Neural cell (in vitro differentiated cells): ENCODE measurements around the gene SMPD3. TPM values are rescaled to one million over a fixed set of nuclear protein-coding genes. Genes with fewer than 3 reads are reported as not detected.

ENCODE experiments used
- H2AFZ ChIP-seq: fragments of 200-600, 300-800 bp; sonication (generic), shearing (Covaris generic); 2 replicates; pipeline ENCODE4 v1.6.0; 2014; ENCODE audit warnings: low read depth, mild to moderate bottlenecking, antibody characterized with exemption, low read length, moderate library complexity
- H3F3A ChIP-seq: fragments of 200-600 bp; shearing (Covaris generic); 2 replicates; pipeline ENCODE4 v1.6.1; 2016; ENCODE audit warnings: mild to moderate bottlenecking, moderate library complexity, mixed read lengths, antibody characterized with exemption, low read length; ENCODE audit not compliant: insufficient read depth, poor library complexity, severe bottlenecking
- H3K27ac ChIP-seq: fragments of 200-600, 300-800 bp; sonication (generic), shearing (Covaris generic); 2 replicates; pipeline ENCODE4 v1.5.1; 2014; ENCODE audit warnings: mild to moderate bottlenecking, low read length, moderate library complexity
- H3K27me3 ChIP-seq: fragments of 300-800, 200-600 bp; sonication (generic), shearing (Covaris generic); 2 replicates; pipeline ENCODE4 v1.6.0; 2014; ENCODE audit warnings: mild to moderate bottlenecking, low read depth, low read length, moderate library complexity; ENCODE audit not compliant: insufficient read depth
- H3K36me3 ChIP-seq: fragments of 300-800, 200-600 bp; sonication (generic), shearing (Covaris generic); 2 replicates; pipeline ENCODE4 v1.5.1; 2014; ENCODE audit warnings: mild to moderate bottlenecking, antibody characterized with exemption, low read length, moderate library complexity; ENCODE audit not compliant: insufficient read depth
- H3K4me2 ChIP-seq: fragments of 300-800, 200-600 bp; sonication (generic), shearing (Covaris generic); 2 replicates; pipeline ENCODE4 v1.6.0; 2014; ENCODE audit warnings: mild to moderate bottlenecking, low read length
- H3K4me3 ChIP-seq: fragments of 300-800, 200-600 bp; sonication (generic), shearing (Covaris generic); 2 replicates; pipeline ENCODE4 v1.5.1; 2014; ENCODE audit warnings: mild to moderate bottlenecking, low read length, moderate library complexity
- H3K79me2 ChIP-seq: fragments of 200-600 bp; shearing (Covaris generic); replicated peaks from 2 replicates; pipeline ENCODE4 v1.6.0; 2014; ENCODE audit warnings: mild to moderate bottlenecking, low read length, moderate library complexity; ENCODE audit not compliant: insufficient read depth
- H3K9ac ChIP-seq: fragments of 300-800, 200-600 bp; sonication (generic), shearing (Covaris generic); 2 replicates; pipeline ENCODE4 v1.6.1; 2016; ENCODE audit warnings: mild to moderate bottlenecking, low read length, mixed read lengths
- H3K9me2 ChIP-seq: fragments of 200-600 bp; shearing (Covaris generic); 2 replicates; pipeline ENCODE4 v1.6.1; 2016; ENCODE audit warnings: mild to moderate bottlenecking, low read length, mixed read lengths; ENCODE audit not compliant: insufficient read depth
- H3K9me3 ChIP-seq: fragments of 200-600, 300-800 bp; sonication (generic), shearing (Covaris generic); 2 replicates; pipeline ENCODE4 v1.6.1; 2016; ENCODE audit warnings: mild to moderate bottlenecking, mixed run types, low read length, moderate library complexity, mixed read lengths
- H4K20me1 ChIP-seq: fragments of 200-600 bp; shearing (Covaris generic); 2 replicates; pipeline ENCODE4 v1.6.1; 2016; ENCODE audit warnings: mild to moderate bottlenecking, mixed run types; ENCODE audit not compliant: insufficient read depth
- EP300 ChIP-seq: fragments of 450-650 bp; conservative IDR thresholded peaks from 2 replicates; pipeline ENCODE4 v1.6.1; 2014; ENCODE audit warnings: antibody characterized with exemption, mild to moderate bottlenecking, moderate library complexity; ENCODE audit not compliant: poor library complexity, severe bottlenecking
- EZH2 ChIP-seq: fragments of 200-600, 300-800 bp; shearing (Covaris generic), sonication (generic); IDR thresholded peaks from 2 replicates; pipeline ENCODE4 v1.6.1; 2014; ENCODE audit warnings: antibody characterized with exemption, low read length, borderline replicate concordance, mild to moderate bottlenecking; ENCODE audit not compliant: insufficient read depth, poor library complexity, severe bottlenecking
- MXI1 ChIP-seq: fragments of 450-650 bp; conservative IDR thresholded peaks from 2 replicates; pipeline ENCODE4 v1.6.1; 2014; ENCODE audit warnings: antibody characterized with exemption, mild to moderate bottlenecking; ENCODE audit not compliant: poor library complexity, severe bottlenecking
- POLR2AphosphoS5 ChIP-seq: IDR thresholded peaks from 2 replicates; pipeline ENCODE4 v1.6.1; 2012
- RAD21 ChIP-seq: fragments of 450-650 bp; conservative IDR thresholded peaks from 2 replicates; pipeline ENCODE4 v1.6.1; 2014; ENCODE audit warnings: antibody characterized with exemption, mild to moderate bottlenecking, moderate library complexity
- SMC3 ChIP-seq: fragments of 450-650 bp; conservative IDR thresholded peaks from 2 replicates; pipeline ENCODE4 v1.6.1; 2014; ENCODE audit warnings: antibody characterized with exemption, mild to moderate bottlenecking, moderate library complexity; ENCODE audit not compliant: poor library complexity
- TAF1 ChIP-seq: IDR thresholded peaks from 2 replicates; pipeline ENCODE4 v1.6.1; 2012; ENCODE audit warnings: low read depth
- polyA plus RNA-seq: library from polyadenylated mRNA; depleted of rRNA; stranded (reverse); fragments of >200 nt; gene quantifications from 2 replicates; pipeline ENCODE4 v1.2.3, GENCODE V29; 2014
- TF ChIP-seq, protein P1 (sequence below): IDR thresholded peaks from 2 replicates; pipeline ENCODE4 v1.6.1; 2012; ENCODE audit warnings: borderline replicate concordance
- TF ChIP-seq, protein P2 (sequence below): fragments of 450-650 bp; IDR thresholded peaks from 2 replicates; pipeline ENCODE4 v1.5.1; 2014; ENCODE audit warnings: antibody characterized with exemption, mild to moderate bottlenecking, moderate library complexity; ENCODE audit not compliant: poor library complexity, severe bottlenecking

The SMPD3 gene
- polyA plus RNA-seq, 1 donor from 2014 or later = 42.7 TPM

DNA sequence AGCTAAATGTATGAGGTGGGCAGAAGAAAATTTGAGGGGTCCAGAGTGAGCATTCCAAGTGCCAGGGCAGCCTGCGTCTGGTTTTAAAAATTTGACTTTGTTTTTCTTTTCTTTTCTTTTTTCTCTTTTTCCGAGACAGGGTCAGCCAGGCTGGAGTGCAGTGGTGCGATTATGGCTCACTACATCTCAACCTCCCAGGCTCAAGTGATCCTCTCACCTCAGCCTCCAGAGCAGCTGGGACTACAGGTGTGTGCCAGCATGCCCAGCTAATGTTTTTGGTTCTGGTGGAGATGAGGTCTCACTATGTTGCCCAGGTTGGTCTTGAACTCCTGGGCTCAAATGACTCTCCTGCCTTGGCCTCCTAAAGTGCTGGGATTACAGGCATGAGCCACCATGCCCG lies 15.6 kb downstream of the SMPD3 start:
- Histone ChIP-seq H4K20me1 (peaks cover 5% of the 10 kb centered on the region), H3K9me2 (no peaks in the 10 kb centered on the region), H3K9ac (no peak overlapping the region), H3K9me3 (no peaks in the 10 kb centered on the region), H3K4me2 (no peak overlapping the region), H3K27me3 (no peaks in the 10 kb centered on the region), H3K27ac (no peak overlapping the region), H3F3A (no peaks in the 10 kb centered on the region), H3K36me3 (no peaks in the 10 kb centered on the region), H2AFZ (no peak overlapping the region), H3K79me2 (peaks cover 13% of the 10 kb centered on the region), H3K4me3 (no peak overlapping the region)
- TF ChIP-seq POLR2AphosphoS5 = no peak
- TF ChIP-seq, protein P1, sequence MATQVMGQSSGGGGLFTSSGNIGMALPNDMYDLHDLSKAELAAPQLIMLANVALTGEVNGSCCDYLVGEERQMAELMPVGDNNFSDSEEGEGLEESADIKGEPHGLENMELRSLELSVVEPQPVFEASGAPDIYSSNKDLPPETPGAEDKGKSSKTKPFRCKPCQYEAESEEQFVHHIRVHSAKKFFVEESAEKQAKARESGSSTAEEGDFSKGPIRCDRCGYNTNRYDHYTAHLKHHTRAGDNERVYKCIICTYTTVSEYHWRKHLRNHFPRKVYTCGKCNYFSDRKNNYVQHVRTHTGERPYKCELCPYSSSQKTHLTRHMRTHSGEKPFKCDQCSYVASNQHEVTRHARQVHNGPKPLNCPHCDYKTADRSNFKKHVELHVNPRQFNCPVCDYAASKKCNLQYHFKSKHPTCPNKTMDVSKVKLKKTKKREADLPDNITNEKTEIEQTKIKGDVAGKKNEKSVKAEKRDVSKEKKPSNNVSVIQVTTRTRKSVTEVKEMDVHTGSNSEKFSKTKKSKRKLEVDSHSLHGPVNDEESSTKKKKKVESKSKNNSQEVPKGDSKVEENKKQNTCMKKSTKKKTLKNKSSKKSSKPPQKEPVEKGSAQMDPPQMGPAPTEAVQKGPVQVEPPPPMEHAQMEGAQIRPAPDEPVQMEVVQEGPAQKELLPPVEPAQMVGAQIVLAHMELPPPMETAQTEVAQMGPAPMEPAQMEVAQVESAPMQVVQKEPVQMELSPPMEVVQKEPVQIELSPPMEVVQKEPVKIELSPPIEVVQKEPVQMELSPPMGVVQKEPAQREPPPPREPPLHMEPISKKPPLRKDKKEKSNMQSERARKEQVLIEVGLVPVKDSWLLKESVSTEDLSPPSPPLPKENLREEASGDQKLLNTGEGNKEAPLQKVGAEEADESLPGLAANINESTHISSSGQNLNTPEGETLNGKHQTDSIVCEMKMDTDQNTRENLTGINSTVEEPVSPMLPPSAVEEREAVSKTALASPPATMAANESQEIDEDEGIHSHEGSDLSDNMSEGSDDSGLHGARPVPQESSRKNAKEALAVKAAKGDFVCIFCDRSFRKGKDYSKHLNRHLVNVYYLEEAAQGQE = no peak
- TF ChIP-seq SMC3 = no peak
- no peak for TF ChIP-seq RAD21
- no peak for TF ChIP-seq TAF1
- TF ChIP-seq EP300 = no peak
- no peak for TF ChIP-seq EZH2
- TF ChIP-seq MXI1 = no peak
- TF ChIP-seq, protein P2, sequence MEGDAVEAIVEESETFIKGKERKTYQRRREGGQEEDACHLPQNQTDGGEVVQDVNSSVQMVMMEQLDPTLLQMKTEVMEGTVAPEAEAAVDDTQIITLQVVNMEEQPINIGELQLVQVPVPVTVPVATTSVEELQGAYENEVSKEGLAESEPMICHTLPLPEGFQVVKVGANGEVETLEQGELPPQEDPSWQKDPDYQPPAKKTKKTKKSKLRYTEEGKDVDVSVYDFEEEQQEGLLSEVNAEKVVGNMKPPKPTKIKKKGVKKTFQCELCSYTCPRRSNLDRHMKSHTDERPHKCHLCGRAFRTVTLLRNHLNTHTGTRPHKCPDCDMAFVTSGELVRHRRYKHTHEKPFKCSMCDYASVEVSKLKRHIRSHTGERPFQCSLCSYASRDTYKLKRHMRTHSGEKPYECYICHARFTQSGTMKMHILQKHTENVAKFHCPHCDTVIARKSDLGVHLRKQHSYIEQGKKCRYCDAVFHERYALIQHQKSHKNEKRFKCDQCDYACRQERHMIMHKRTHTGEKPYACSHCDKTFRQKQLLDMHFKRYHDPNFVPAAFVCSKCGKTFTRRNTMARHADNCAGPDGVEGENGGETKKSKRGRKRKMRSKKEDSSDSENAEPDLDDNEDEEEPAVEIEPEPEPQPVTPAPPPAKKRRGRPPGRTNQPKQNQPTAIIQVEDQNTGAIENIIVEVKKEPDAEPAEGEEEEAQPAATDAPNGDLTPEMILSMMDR = no peak

DNA sequence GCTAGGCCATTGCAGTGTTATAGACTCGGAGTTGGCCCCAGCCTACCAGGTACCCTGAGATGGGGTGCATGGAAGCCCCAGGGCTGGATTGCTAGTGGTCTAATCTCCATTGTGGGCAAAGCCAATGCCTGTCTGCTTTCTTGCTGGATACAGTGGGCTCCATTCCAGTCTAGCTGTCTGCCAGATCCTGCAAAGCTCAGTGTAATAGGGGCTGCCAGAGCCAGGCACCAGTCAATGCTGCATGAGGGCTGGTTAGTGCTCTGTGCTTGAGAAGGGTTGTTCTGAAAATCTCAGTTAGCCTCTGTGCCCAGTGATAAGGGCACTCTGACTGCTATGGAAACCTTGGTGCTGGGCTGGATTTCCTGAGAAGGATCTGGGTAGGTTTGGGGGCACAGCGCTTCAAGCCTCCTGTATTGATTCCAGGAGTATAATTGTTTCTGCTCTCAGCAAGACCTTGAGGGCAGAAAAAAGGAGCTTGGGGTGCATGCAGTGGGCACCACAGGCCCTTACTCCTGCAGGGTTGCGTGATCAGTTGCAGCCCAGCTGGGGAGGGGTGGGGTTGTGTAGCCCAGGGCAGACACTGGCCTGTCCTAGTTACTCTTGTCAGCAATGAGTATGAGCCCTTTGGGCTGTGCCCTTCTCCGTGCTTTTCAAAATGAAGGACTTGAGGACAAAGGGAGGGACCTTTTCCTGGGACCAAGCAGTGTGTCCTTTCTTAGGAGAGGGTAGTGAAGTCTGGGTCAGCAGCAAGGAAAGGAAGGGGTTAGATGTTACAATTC lies 19.0 kb downstream of the SMPD3 start:
- Histone ChIP-seq H3K36me3 (no peaks in the 10 kb centered on the region), H3K9me2 (no peaks in the 10 kb centered on the region), H3K27ac (no peak overlapping the region), H3K4me2 (no peak overlapping the region), H3K9me3 (no peaks in the 10 kb centered on the region), H3K9ac (no peak overlapping the region), H4K20me1 (peaks cover 5% of the 10 kb centered on the region), H3K79me2 (no peaks in the 10 kb centered on the region), H3F3A (no peaks in the 10 kb centered on the region), H3K27me3 (no peaks in the 10 kb centered on the region), H2AFZ (no peak overlapping the region), H3K4me3 (no peak overlapping the region)
- no peak for TF ChIP-seq SMC3
